Skeletal muscle tissue (tissue), 4 donors: ENCODE results near the gene HK1. TPM values are rescaled to one million over a fixed set of nuclear protein-coding genes. Genes with fewer than 3 reads are reported as not detected.

Source experiments
- H3K27ac ChIP-seq: one replicate; pipeline ENCODE4 v1.7.0; 2013; ENCODE audit warnings: mild to moderate bottlenecking, low read depth, low read length, inconsistent platforms
- H3K27me3 ChIP-seq, 3 donors: one replicate each; pipeline ENCODE4 v1.7.0; 2013; ENCODE audit warnings: low read length in 3 of 3; ENCODE audit not compliant: control insufficient read depth in 3 of 3, insufficient read depth in 3 of 3
- H3K36me3 ChIP-seq, 3 donors: one replicate each; pipeline ENCODE4 v1.7.0; 2013; ENCODE audit warnings: low read length in 3 of 3; ENCODE audit not compliant: control insufficient read depth in 3 of 3, insufficient read depth in 3 of 3
- H3K4me1 ChIP-seq, 3 donors: one replicate each; pipeline ENCODE4 v1.7.0; 2013; ENCODE audit warnings: low read length in 3 of 3, mild to moderate bottlenecking in 3 of 3; ENCODE audit not compliant: control insufficient read depth in 3 of 3, insufficient read depth in 3 of 3
- H3K4me3 ChIP-seq, 3 donors: one replicate each; pipeline ENCODE4 v1.7.0; 2013; ENCODE audit warnings: low read length in 3 of 3
- H3K9ac ChIP-seq, 3 donors: one replicate each; pipeline ENCODE4 v1.7.0; 2013; ENCODE audit warnings: low read length in 3 of 3, mild to moderate bottlenecking in 3 of 3, moderate library complexity in 2 of 3, low read depth in 1 of 3
- H3K9me3 ChIP-seq, 3 donors: one replicate each; pipeline ENCODE4 v1.7.0; 2013; ENCODE audit warnings: low read length in 3 of 3; ENCODE audit not compliant: control insufficient read depth in 3 of 3
- total RNA-seq: library from RNA; depleted of rRNA; stranded (reverse); fragments of >200 nt; gene quantifications from one replicate; pipeline ENCODE4 v1.2.3, GENCODE V29; 2014
- donor health status: Osteomylitis.

The HK1 gene
- total RNA-seq, 1 donor from 2014 or later = 32.4 TPM

DNA sequence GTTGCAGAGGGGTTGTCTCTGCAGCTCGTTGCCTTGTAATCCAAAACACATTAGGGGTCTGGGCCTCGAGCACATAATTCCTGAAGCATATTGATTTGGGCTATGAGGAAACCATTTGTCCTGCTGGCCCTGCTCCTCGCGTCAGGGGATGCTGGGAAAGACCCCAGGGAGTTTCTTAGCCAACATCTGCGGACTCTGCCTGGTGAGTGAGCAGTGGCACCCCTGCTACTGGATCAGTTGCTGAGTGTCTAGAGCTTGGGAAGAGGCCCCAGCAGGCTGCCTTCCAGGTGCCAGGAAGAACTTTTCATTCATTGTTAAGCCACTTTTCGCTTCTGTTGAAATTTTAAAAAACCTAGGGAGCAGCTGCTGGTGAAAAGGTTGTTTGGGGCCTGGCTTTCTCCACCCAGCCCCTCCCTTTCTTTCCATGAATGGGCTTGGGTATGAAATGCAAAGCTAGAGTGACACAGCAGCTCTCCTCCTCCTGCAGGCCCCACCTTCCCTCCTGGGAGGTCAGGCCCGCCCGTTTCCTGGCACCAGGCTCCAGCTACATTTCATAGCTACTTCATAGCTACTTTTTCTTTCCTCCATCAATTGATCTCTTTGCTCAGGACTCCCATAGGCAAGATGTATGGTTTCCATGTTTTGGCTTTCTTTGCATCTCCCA, 111.7 kb downstream of the HK1 start:
- Histone ChIP-seq H3K4me3 (no peak overlapping the region), H3K36me3 (peaks cover 56 to 76% (median 58%) of the 10 kb centered on the region in 3 donors), H3K27ac (peak overlapping the region; percentile 5), H3K9ac (peak overlapping the region in 1 of 3 donors; percentile 16), H3K27me3 (no peaks in the 10 kb centered on the region), H3K4me1 (peaks cover 4 to 21% (median 14%) of the 10 kb centered on the region in 3 donors), H3K9me3 (no peaks in the 10 kb centered on the region)

DNA sequence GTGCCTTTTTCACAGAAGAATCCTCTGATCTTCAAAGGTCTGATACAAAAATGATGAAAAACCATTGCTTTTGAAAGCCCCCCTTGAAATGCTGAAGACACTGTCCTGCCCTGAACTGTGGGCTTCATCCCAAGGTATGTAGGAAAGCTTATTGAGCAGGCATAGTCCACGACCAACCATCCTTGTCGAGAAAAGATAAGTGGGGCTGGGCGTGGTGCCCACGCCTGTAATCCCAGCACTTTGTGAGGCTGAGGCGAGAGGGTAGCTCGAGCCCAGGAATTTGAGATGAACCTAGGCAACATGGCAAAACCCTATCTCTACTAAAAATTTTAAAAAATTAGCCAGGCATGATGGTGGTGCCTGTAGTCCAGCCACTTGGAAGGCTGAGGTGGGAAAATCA, 112.9 kb downstream of the HK1 start:
- Histone ChIP-seq H3K36me3 (peaks cover 54 to 72% (median 54%) of the 10 kb centered on the region in 3 donors), H3K4me1 (peaks cover 4 to 13% (median 11%) of the 10 kb centered on the region in 3 donors), H3K9ac (no peak overlapping the region), H3K27me3 (no peaks in the 10 kb centered on the region), H3K27ac (no peak overlapping the region), H3K9me3 (no peaks in the 10 kb centered on the region), H3K4me3 (no peak overlapping the region)

- Histone ChIP-seq H3K9me3 (no peaks in the 10 kb centered on the region), H3K4me1 (peaks cover 4 to 13% (median 11%) of the 10 kb centered on the region in 3 donors), H3K36me3 (peaks cover 53 to 69% (median 54%) of the 10 kb centered on the region in 3 donors), H3K27ac (no peak overlapping the region), H3K27me3 (no peaks in the 10 kb centered on the region), H3K9ac (no peak overlapping the region), H3K4me3 (no peak overlapping the region)
Measured at GRCh38 chr10:69392481-69393000, 114.2 kb downstream of the HK1 start.

GRCh38 chr10:69394020-69394419, 115.7 kb downstream of the HK1 start:
- no peaks in the 10 kb centered on the region for H3K27me3 ChIP-seq
- H3K4me1 ChIP-seq = peaks cover 4 to 13% (median 11%) of the 10 kb centered on the region in 3 donors
- no peak overlapping the region for H3K9ac ChIP-seq
- peaks cover 49 to 65% (median 51%) of the 10 kb centered on the region in 3 donors for H3K36me3 ChIP-seq
- no peak overlapping the region for H3K27ac ChIP-seq
- H3K4me3 ChIP-seq = no peak overlapping the region
- no peaks in the 10 kb centered on the region for H3K9me3 ChIP-seq

GRCh38 chr10:69397972-69398371, 119.7 kb downstream of the HK1 start:
- no peak overlapping the region for H3K27ac ChIP-seq
- peaks cover 55 to 63% (median 60%) of the 10 kb centered on the region in 3 donors for H3K36me3 ChIP-seq

GRCh38 chr10:69398466-69398865, 120.2 kb downstream of the HK1 start:
- Histone ChIP-seq H3K36me3 (peaks cover 56 to 64% (median 60%) of the 10 kb centered on the region in 3 donors), H3K27me3 (no peaks in the 10 kb centered on the region), H3K27ac (no peak overlapping the region), H3K4me3 (no peak overlapping the region), H3K9me3 (no peaks in the 10 kb centered on the region), H3K9ac (no peak overlapping the region), H3K4me1 (no peaks in the 10 kb centered on the region)

More at GRCh38 chr10:69397972-69398371, 119.7 kb downstream of the HK1 start:
- no peak overlapping the region for H3K4me3 ChIP-seq
- no peak overlapping the region for H3K9ac ChIP-seq
- no peaks in the 10 kb centered on the region for H3K4me1 ChIP-seq
- no peaks in the 10 kb centered on the region for H3K27me3 ChIP-seq
- H3K9me3 ChIP-seq = no peaks in the 10 kb centered on the region

- peaks cover 35 to 52% (median 42%) of the 10 kb centered on the region in 3 donors for H3K36me3 ChIP-seq
- no peak overlapping the region for H3K9ac ChIP-seq
- H3K27ac ChIP-seq = no peak overlapping the region
- H3K4me1 ChIP-seq = peaks cover 0 to 6% (median 3%) of the 10 kb centered on the region in 3 donors
- no peak overlapping the region for H3K4me3 ChIP-seq
- no peaks in the 10 kb centered on the region for H3K27me3 ChIP-seq
- H3K9me3 ChIP-seq = no peaks in the 10 kb centered on the region
Measured at GRCh38 chr10:69400936-69401335, 122.6 kb downstream of the HK1 start.

- Histone ChIP-seq H3K4me3 (no peak overlapping the region), H3K9me3 (no peaks in the 10 kb centered on the region), H3K27me3 (no peaks in the 10 kb centered on the region), H3K27ac (no peak overlapping the region), H3K4me1 (peaks cover 4 to 10% (median 7%) of the 10 kb centered on the region in 3 donors), H3K9ac (no peak overlapping the region), H3K36me3 (peaks cover 33 to 51% (median 39%) of the 10 kb centered on the region in 3 donors)
Measured at GRCh38 chr10:69401416-69401815, 123.1 kb downstream of the HK1 start.

- H3K4me1 ChIP-seq = peaks cover 11 to 17% (median 12%) of the 10 kb centered on the region in 3 donors
Measured at GRCh38 chr10:69402386-69402785, 124.1 kb downstream of the HK1 start.

DNA sequence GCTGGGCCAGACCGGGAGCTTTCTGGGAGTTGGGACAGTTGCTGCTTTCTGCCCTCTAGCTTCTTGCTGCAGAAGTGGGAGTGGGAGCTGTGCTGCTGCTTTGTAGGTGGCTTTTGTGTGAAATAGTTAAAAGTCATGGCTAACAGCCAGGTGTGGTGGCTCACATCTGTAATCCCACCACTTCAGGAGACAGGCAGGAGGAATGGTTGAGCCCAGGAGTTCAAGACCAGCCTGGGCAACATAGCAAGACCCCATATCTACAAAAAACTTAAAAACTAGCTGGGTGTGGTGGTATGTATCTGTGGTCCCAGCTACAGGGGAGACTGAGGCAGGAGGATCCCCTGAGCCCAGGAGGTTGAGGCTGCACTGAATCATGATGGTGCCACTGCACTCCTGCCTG, 124.8 kb downstream of the HK1 start:
- Histone ChIP-seq H3K27ac (no peak overlapping the region), H3K4me3 (no peak overlapping the region), H3K36me3 (peaks cover 33 to 43% (median 36%) of the 10 kb centered on the region in 3 donors), H3K27me3 (no peaks in the 10 kb centered on the region), H3K4me1 (peaks cover 16 to 22% (median 18%) of the 10 kb centered on the region in 3 donors), H3K9me3 (no peaks in the 10 kb centered on the region), H3K9ac (no peak overlapping the region)

More at GRCh38 chr10:69402386-69402785, 124.1 kb downstream of the HK1 start:
- Histone ChIP-seq H3K4me3 (no peak overlapping the region), H3K27me3 (no peaks in the 10 kb centered on the region), H3K9ac (no peak overlapping the region), H3K27ac (no peak overlapping the region), H3K36me3 (peaks cover 33 to 45% (median 37%) of the 10 kb centered on the region in 3 donors), H3K9me3 (no peaks in the 10 kb centered on the region)
